Loucy (cell line): ENCODE results near the gene KIF26A.

ENCODE experiments used
- H2AFZ ChIP-seq: fragments of 200-600 bp; sonication (generic); 2 replicates; pipeline ENCODE4 v1.6.0; 2016; ENCODE audit warnings: antibody characterized with exemption, mild to moderate bottlenecking, low read length, moderate library complexity
- H3F3A ChIP-seq: fragments of 200-600 bp; 2 replicates; pipeline ENCODE4 v1.6.0; 2016; ENCODE audit warnings: antibody characterized with exemption, low read depth, mild to moderate bottlenecking
- H3K27me3 ChIP-seq: fragments of 200-600 bp; sonication (generic); 2 replicates; pipeline ENCODE4 v1.6.1; 2014; ENCODE audit warnings: low read length, mild to moderate bottlenecking; ENCODE audit not compliant: insufficient read depth, poor library complexity, severe bottlenecking
- H3K36me3 ChIP-seq: fragments of 200-600 bp; sonication (generic); 2 replicates; pipeline ENCODE4 v1.6.1; 2016; ENCODE audit warnings: low read length; ENCODE audit not compliant: insufficient read depth
- H3K4me1 ChIP-seq: fragments of 200-600 bp; sonication (generic); 2 replicates; pipeline ENCODE4 v1.5.1; 2014; ENCODE audit warnings: low read length, mild to moderate bottlenecking; ENCODE audit not compliant: insufficient read depth, poor library complexity, severe bottlenecking
- H3K4me2 ChIP-seq: fragments of 200-600 bp; sonication (generic); 2 replicates; pipeline ENCODE4 v1.6.0; 2014; ENCODE audit warnings: antibody characterized with exemption, low read length, low read depth, mild to moderate bottlenecking; ENCODE audit not compliant: poor library complexity, severe bottlenecking
- H3K4me3 ChIP-seq: fragments of 200-600 bp; sonication (generic); 2 replicates; pipeline ENCODE4 v1.5.1; 2014; ENCODE audit warnings: low read length, mild to moderate bottlenecking, mixed read lengths; ENCODE audit not compliant: poor library complexity, severe bottlenecking
- H3K79me2 ChIP-seq: fragments of 200-600 bp; sonication (generic); 2 replicates; pipeline ENCODE4 v1.6.1; 2014; ENCODE audit warnings: low read length; ENCODE audit not compliant: insufficient read depth
- H3K9ac ChIP-seq: fragments of 200-600 bp; sonication (generic); 2 replicates; pipeline ENCODE4 v1.6.0; 2014; ENCODE audit warnings: mild to moderate bottlenecking, low read depth, low read length, moderate library complexity; ENCODE audit not compliant: poor library complexity, severe bottlenecking
- H3K9me2 ChIP-seq: fragments of 200-600 bp; sonication (generic); replicated peaks from 2 replicates; pipeline ENCODE4 v1.6.1; 2016; ENCODE audit warnings: low read depth, low read length, mixed read lengths
- H3K9me3 ChIP-seq: fragments of 200-600 bp; sonication (generic); 2 replicates; pipeline ENCODE4 v1.6.1; 2014; ENCODE audit warnings: mild to moderate bottlenecking, antibody characterized with exemption, low read length, low read depth; ENCODE audit not compliant: insufficient read depth
- H4K20me1 ChIP-seq: fragments of 200-600 bp; sonication (generic); 2 replicates; pipeline ENCODE4 v1.6.0; 2014; ENCODE audit warnings: antibody characterized with exemption, low read length, mild to moderate bottlenecking; ENCODE audit not compliant: insufficient read depth, poor library complexity, severe bottlenecking
- EZH2phosphoT487 ChIP-seq: fragments of 200-600 bp; IDR thresholded peaks from 2 replicates; pipeline ENCODE4 v1.6.1; 2018; ENCODE audit warnings: antibody characterized with exemption, mild to moderate bottlenecking, moderate library complexity, borderline replicate concordance
- TF ChIP-seq, protein P1 (sequence below): fragments of 200-600 bp; sonication (generic); conservative IDR thresholded peaks from 2 replicates; pipeline ENCODE4 v1.5.1; 2014; ENCODE audit warnings: mild to moderate bottlenecking, antibody characterized with exemption, low read length

KIF26A gene

DNA sequence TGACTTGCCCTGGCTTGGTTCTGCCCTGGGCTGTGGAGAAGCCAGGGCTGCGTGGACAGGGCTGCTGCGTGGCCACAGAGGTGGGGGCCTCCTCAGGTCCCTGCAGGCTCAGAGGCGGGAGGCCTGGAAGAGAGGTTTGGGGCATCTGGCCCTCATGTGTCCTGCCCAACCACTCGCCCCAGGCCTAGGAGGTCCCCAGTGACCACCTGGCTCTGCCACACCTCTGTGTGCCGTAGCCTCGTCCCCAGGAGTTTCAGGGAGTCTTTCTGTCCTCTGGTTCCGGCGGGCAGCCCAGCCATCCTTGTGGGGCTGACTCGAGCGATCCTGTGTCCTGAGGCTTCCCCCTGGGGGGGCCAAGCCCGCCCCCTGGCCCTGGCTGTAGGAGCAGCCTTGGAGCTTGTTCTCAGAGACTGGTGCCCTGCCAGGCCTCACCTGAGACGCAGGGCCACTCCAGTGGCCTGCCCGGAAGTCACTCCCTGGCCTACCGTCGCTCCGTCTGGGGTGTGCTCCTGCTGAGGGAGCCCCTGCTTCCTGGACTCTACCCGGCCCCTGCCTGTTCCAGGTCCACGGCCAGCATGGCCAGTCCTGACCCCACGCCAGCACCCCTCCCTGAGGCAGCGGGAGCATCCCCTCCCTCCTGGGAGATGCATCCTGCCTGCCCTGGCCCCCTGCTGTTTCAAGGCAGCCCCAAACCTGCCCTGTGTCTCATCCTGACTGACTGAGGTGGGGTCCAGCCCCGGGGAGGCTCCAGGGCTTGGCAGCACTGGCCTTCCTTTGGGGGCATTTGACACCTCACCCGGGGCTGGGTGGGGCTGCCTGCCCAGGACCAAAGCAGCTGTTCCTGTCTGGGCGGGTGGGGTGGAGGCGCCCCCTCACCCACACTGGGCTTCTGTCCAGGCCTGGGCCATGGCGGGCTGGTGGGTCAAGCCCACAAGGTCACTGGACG is 39.0 kb upstream of the KIF26A start:
- H4K20me1 ChIP-seq, result no peaks in the 10 kb centered on the region
- no peaks in the 10 kb centered on the region for H3K79me2 ChIP-seq
- H3F3A ChIP-seq, result no peaks in the 10 kb centered on the region
- no peaks in the 10 kb centered on the region for H3K27me3 ChIP-seq
- H3K36me3 ChIP-seq, result no peaks in the 10 kb centered on the region
- no peak overlapping the region for H3K9ac ChIP-seq
- no peak for TF ChIP-seq EZH2phosphoT487
- TF ChIP-seq, protein P1, sequence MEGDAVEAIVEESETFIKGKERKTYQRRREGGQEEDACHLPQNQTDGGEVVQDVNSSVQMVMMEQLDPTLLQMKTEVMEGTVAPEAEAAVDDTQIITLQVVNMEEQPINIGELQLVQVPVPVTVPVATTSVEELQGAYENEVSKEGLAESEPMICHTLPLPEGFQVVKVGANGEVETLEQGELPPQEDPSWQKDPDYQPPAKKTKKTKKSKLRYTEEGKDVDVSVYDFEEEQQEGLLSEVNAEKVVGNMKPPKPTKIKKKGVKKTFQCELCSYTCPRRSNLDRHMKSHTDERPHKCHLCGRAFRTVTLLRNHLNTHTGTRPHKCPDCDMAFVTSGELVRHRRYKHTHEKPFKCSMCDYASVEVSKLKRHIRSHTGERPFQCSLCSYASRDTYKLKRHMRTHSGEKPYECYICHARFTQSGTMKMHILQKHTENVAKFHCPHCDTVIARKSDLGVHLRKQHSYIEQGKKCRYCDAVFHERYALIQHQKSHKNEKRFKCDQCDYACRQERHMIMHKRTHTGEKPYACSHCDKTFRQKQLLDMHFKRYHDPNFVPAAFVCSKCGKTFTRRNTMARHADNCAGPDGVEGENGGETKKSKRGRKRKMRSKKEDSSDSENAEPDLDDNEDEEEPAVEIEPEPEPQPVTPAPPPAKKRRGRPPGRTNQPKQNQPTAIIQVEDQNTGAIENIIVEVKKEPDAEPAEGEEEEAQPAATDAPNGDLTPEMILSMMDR, result no peak
- H3K4me1 ChIP-seq, result no peaks in the 10 kb centered on the region
- H3K9me2 ChIP-seq, result no peaks in the 10 kb centered on the region
- H3K4me3 ChIP-seq, result no peak overlapping the region
- no peaks in the 10 kb centered on the region for H3K9me3 ChIP-seq
- H2AFZ ChIP-seq, result no peak overlapping the region
- H3K4me2 ChIP-seq, result no peak overlapping the region

DNA sequence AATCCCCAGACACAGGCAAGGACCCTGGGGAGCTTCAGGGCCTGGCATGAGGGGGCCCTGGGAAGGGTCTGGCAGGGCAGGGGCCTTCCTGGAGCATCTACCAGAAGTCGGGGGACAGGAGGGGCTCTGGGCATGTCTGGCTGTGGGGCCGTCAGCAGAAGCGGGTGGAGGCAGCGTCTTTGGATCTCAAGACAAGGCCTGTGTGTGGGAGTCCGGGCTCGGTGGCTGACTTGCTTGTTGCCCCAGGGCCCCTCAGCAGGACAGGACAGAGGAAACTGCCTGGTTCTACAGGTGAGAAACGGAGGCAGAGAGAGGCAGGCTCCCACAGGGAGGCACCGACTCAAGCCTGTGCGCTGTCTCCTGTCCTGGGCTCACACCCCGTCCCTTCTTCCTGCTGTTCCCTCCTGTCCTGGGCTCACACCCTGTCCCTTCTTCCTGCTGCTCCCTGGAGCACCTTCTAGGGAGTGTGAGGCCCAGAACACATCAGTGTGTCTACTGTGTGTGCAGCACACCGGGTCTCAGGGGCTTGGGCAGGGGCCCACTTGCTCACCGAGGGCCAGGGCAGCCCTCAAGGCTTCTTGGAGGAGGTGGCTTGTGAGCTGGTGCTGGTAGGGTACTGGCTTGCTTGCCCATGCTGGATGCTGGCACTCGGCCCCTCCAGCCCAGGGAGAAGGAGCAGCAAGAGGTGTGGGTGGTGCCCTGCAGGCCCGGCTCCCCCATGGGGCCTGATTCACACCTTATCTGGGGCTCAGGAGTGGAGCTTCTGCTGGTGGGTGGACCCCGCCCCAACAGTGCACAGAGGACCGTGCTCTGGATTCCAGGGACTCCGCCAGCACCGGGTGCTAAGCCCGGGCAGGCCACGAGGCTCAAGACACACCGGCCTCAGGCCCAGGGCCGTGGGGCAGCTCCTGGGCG is 38.0 kb upstream of the KIF26A start:
- Histone ChIP-seq H2AFZ (no peak overlapping the region), H3K4me1 (no peaks in the 10 kb centered on the region), H3K9ac (no peak overlapping the region), H3K27me3 (no peaks in the 10 kb centered on the region), H4K20me1 (no peaks in the 10 kb centered on the region), H3K36me3 (no peaks in the 10 kb centered on the region), H3K4me2 (no peak overlapping the region), H3K9me3 (no peaks in the 10 kb centered on the region), H3K4me3 (no peak overlapping the region), H3F3A (no peaks in the 10 kb centered on the region), H3K79me2 (no peaks in the 10 kb centered on the region), H3K9me2 (no peaks in the 10 kb centered on the region)
- TF ChIP-seq, protein P1, result no peak
- no peak for TF ChIP-seq EZH2phosphoT487

DNA sequence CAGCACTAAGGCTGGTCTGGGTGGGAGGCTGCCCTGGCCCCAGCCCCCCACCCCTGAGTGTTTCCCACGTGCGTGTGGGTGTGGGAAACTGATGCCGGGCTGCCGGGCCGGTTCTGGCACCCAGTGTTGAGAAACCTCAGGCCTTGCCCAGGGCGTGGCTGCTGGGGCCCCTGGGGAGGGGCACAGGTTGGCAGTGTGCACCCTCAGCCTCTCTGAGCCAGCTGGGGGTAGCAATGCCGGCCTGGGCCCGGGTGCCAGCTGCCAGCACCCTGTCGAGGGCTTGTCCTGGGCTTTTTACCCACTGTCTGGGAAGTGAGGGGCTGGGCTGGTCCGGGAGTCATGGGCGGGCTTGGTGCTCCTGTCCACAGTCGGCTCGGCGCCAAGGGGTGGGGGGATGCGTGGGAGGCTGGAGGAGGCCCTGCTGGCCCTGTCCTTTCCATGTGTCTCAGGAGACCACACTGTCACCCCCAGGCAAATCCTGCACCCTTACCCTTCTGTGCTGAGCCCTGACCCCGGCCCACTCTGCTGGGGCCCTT is 37.2 kb upstream of the KIF26A start:
- Histone ChIP-seq H2AFZ (no peak overlapping the region), H3F3A (no peaks in the 10 kb centered on the region), H3K27me3 (no peaks in the 10 kb centered on the region), H3K9me3 (no peaks in the 10 kb centered on the region), H3K9ac (no peak overlapping the region), H3K4me1 (no peaks in the 10 kb centered on the region), H3K36me3 (no peaks in the 10 kb centered on the region), H3K9me2 (no peaks in the 10 kb centered on the region), H3K79me2 (no peaks in the 10 kb centered on the region), H4K20me1 (no peaks in the 10 kb centered on the region), H3K4me3 (no peak overlapping the region), H3K4me2 (no peak overlapping the region)
- TF ChIP-seq EZH2phosphoT487, result no peak
- TF ChIP-seq, protein P1, result no peak
